GM19328 (cell line): Measurements from ENCODE around the gene CHRNA10.

Experiments
- ATAC-seq: cut with Tn5 transposase; IDR thresholded peaks from one replicate; pipeline ENCODE4 v1.9.1; 2021; ENCODE audit warnings: mild to moderate bottlenecking, moderate library complexity; ENCODE audit not compliant: unreplicated experiment

Gene CHRNA10

GRCh38 chr11:3637201-3637600 is 34.0 kb downstream of the CHRNA10 start:
- ATAC-seq: no peak

GRCh38 chr11:3635641-3636375 is 35.4 kb downstream of the CHRNA10 start:
- ATAC-seq: no peak

- ATAC-seq: no peak
These were observed 39.0 kb downstream of the CHRNA10 start for GRCh38 chr11:3632070-3632660.

- ATAC-seq: no peak
These were observed 39.9 kb downstream of the CHRNA10 start for GRCh38 chr11:3631331-3631730.

GRCh38 chr11:3627291-3627690 is 43.9 kb downstream of the CHRNA10 start:
- no peak for ATAC-seq

- ATAC-seq: no peak
These were observed 44.8 kb downstream of the CHRNA10 start for GRCh38 chr11:3626250-3626960.

GRCh38 chr11:3623767-3624458 is 47.3 kb downstream of the CHRNA10 start:
- no peak for ATAC-seq

- ATAC-seq: no peak
These were observed 48.1 kb downstream of the CHRNA10 start for GRCh38 chr11:3623121-3623520.

GRCh38 chr11:3622521-3622920 is 48.7 kb downstream of the CHRNA10 start:
- ATAC-seq: no peak

GRCh38 chr11:3617990-3618389 is 53.2 kb downstream of the CHRNA10 start:
- no peak for ATAC-seq

GRCh38 chr11:3616721-3617460 is 54.3 kb downstream of the CHRNA10 start:
- no peak for ATAC-seq

- ATAC-seq: no peak
These were observed 55.2 kb downstream of the CHRNA10 start for GRCh38 chr11:3615998-3616397.
